Stimulated activated CD8-positive, alpha-beta memory T cell treated with anti-CD3 and anti-CD28 coated beads, Interleukin-12 subunit alpha, Interleukin-12 subunit beta, amount 100 ng/mL, for 1 hour (primary cell): ENCODE data around the gene ACVR1C.
"Not testable (repeated sequence)": the region's sequence is repeated elsewhere in the genome, so short reads cannot be mapped to it uniquely, and the experiment has no call there.

Experiments
- DNase-seq: peaks from one replicate; pipeline ENCODE4 v3.0.0-alpha.2; 2020; ENCODE audit warnings: low read depth

Gene ACVR1C

GRCh38 chr2:157574165-157574564 is 54.5 kb downstream of the ACVR1C start:
- no peak for DNase-seq

- no peak for DNase-seq
Measured at GRCh38 chr2:157572725-157573124, 55.9 kb downstream of the ACVR1C start.

GRCh38 chr2:157566623-157567022 is 62.0 kb downstream of the ACVR1C start:
- not testable (repeated sequence) for DNase-seq

GRCh38 chr2:157566113-157566512 is 62.6 kb downstream of the ACVR1C start:
- not testable (repeated sequence) for DNase-seq

- DNase-seq: no peak
Measured at GRCh38 chr2:157565550-157565949, 63.1 kb downstream of the ACVR1C start.

GRCh38 chr2:157559890-157560289 is 68.8 kb downstream of the ACVR1C start:
- no peak for DNase-seq

- DNase-seq: no peak
Measured at GRCh38 chr2:157559461-157559860, 69.2 kb downstream of the ACVR1C start.

- DNase-seq: no peak
Measured at GRCh38 chr2:157559061-157559460, 69.6 kb downstream of the ACVR1C start.

GRCh38 chr2:157557770-157558169 is 70.9 kb downstream of the ACVR1C start:
- no peak for DNase-seq

GRCh38 chr2:157540102-157540501 is 88.6 kb downstream of the ACVR1C start:
- no peak for DNase-seq

- DNase-seq: no peak
Measured at GRCh38 chr2:157538064-157538463, 90.6 kb downstream of the ACVR1C start.

- no peak for DNase-seq
Measured at GRCh38 chr2:157536815-157537214, 91.8 kb downstream of the ACVR1C start.

- DNase-seq: no peak
Measured at GRCh38 chr2:157528963-157529751, 99.5 kb downstream of the ACVR1C start.

GRCh38 chr2:157526070-157526469 is 102.6 kb downstream of the ACVR1C start:
- DNase-seq: no peak

GRCh38 chr2:157523270-157524247 is 105.1 kb downstream of the ACVR1C start:
- no peak for DNase-seq

GRCh38 chr2:157514966-157515365 is 113.7 kb downstream of the ACVR1C start:
- not testable (repeated sequence) for DNase-seq

- DNase-seq: no peak
Measured at GRCh38 chr2:157509744-157510143, 118.9 kb downstream of the ACVR1C start.

GRCh38 chr2:157508676-157509075 is 120.0 kb downstream of the ACVR1C start:
- no peak for DNase-seq

- no peak for DNase-seq
Measured at GRCh38 chr2:157506586-157506985, 122.1 kb downstream of the ACVR1C start.

- DNase-seq: no peak
Measured at GRCh38 chr2:157504623-157505022, 124.0 kb downstream of the ACVR1C start.

GRCh38 chr2:157501026-157501425 is 127.6 kb downstream of the ACVR1C start:
- DNase-seq: no peak

- no peak for DNase-seq
Measured at GRCh38 chr2:157500334-157500733, 128.3 kb downstream of the ACVR1C start.

GRCh38 chr2:157498483-157498882 is 130.2 kb downstream of the ACVR1C start:
- DNase-seq: no peak
